SK-N-SH treated with all-trans-retinoic acid at 6 μM for 48 hours (cell line): Measurements from ENCODE around the gene NSUN7.

Experiments
- ATAC-seq: fragments of 200-7000 bp; cut with Tn5 transposase; 3 replicates; pipeline ENCODE4 v1.9.1; 2020; ENCODE audit warnings: mild to moderate bottlenecking, moderate library complexity
- ARNTL ChIP-seq: fragments of 450-650 bp; formaldehyde crosslinking; IDR thresholded peaks from 2 replicates; pipeline ENCODE4 v1.5.0; 2020; ENCODE audit warnings: low read depth, mild to moderate bottlenecking, moderate library complexity, borderline replicate concordance
- BACH2 ChIP-seq: fragments of 250-450 bp; sonication (Bioruptor Pico); IDR thresholded peaks from 2 replicates; pipeline ENCODE4 v1.9.0; 2021; ENCODE audit warnings: mild to moderate bottlenecking, borderline replicate concordance
- CSDC2 ChIP-seq: fragments of 250-450 bp; sonication (Bioruptor Pico); IDR thresholded peaks from 2 replicates; pipeline ENCODE4 v1.5.0; 2020; ENCODE audit warnings: mild to moderate bottlenecking, moderate library complexity
- OSR1 ChIP-seq: fragments of 250-450 bp; sonication (Bioruptor Pico); IDR thresholded peaks from 2 replicates; pipeline ENCODE4 v1.8.0; 2022; ENCODE audit warnings: moderate library complexity, mild to moderate bottlenecking, inconsistent platforms
- POU6F1 ChIP-seq: fragments of 250-450 bp; sonication (Bioruptor Pico); IDR thresholded peaks from 2 replicates; pipeline ENCODE4 v1.8.0; 2021; ENCODE audit warnings: low read depth, mild to moderate bottlenecking, moderate library complexity, borderline replicate concordance
- PPARA ChIP-seq: fragments of 250-450 bp; sonication (Bioruptor Pico); IDR thresholded peaks from 2 replicates; pipeline ENCODE4 v1.5.0; 2020; ENCODE audit warnings: mild to moderate bottlenecking, borderline replicate concordance
- SNAI2 ChIP-seq: fragments of 250-450 bp; sonication (Bioruptor Pico); IDR thresholded peaks from 2 replicates; pipeline ENCODE4 v1.5.0; 2020; ENCODE audit warnings: mild to moderate bottlenecking, moderate library complexity
- ZFP30 ChIP-seq: fragments of 450-650 bp; formaldehyde crosslinking; IDR thresholded peaks from 2 replicates; pipeline ENCODE4 v1.5.0; 2022; ENCODE audit warnings: mild to moderate bottlenecking, moderate library complexity
- ZNF70 ChIP-seq: fragments of 450-650 bp; formaldehyde crosslinking; IDR thresholded peaks from 2 replicates; pipeline ENCODE4 v1.5.0; 2020; ENCODE audit warnings: mild to moderate bottlenecking, moderate library complexity
- ZNF8 ChIP-seq: fragments of 450-650 bp; formaldehyde crosslinking; IDR thresholded peaks from 2 replicates; pipeline ENCODE4 v1.5.0; 2020; ENCODE audit warnings: mild to moderate bottlenecking, moderate library complexity

The NSUN7 gene

DNA sequence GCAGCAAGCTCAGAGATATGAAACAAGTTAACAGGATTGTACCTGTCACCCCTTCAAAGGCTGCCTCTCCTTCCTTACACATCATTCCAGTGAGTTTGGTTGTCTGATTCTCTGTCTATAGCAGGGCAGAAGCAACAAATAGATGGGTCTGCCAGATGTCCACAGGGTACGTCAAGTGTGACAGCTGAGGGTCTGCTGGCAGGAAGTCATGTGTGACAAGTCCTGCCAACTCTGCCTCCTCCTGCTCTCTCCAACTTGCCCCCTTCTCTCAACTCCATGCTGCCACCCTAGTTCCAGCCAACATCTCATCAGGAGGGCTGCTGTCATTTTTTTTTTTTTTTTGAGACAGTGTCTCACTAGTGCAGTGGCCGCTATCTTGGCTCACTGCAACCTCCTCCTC, 109.2 kb downstream of the NSUN7 start:
- TF ChIP-seq PPARA (CRISPR knock-in tag) (no peak), BACH2 (CRISPR knock-in tag) (no peak), SNAI2 (CRISPR knock-in tag) (no peak), CSDC2 (CRISPR knock-in tag) (no peak), ZNF70 (CRISPR knock-in tag) (no peak), OSR1 (CRISPR knock-in tag) (no peak), ZNF8 (CRISPR knock-in tag) (no peak), POU6F1 (no peak), ARNTL (CRISPR knock-in tag) (no peak), ZFP30 (CRISPR knock-in tag) (no peak)
- ATAC-seq, result no peak
